K562 (cell line): ENCODE data around the gene PSAP. TPM values are rescaled to one million over a fixed set of nuclear protein-coding genes. Genes with fewer than 3 reads are reported as not detected.

Experiments used
- ATAC-seq: fragments of 200-7000 bp; cut with Tn5 transposase; 3 replicates; pipeline ENCODE4 v1.9.1; 2020; ENCODE audit warnings: moderate library complexity
- BruUV-seq: library from RNA; stranded (reverse); fragments of 400-500 nt; replicated peaks from 2 replicates; lab custom pipeline; 2021; lab: Mats Ljungman, UMichigan
- CTCF ChIA-PET: fragments of 300-600 bp; formaldehyde crosslinking; extraction: SDS; loops from one replicate; lab custom pipeline; 2021; ENCODE audit warnings: low intra/inter-chr PET ratio; lab: Yijun Ruan, JAX
- POLR2A ChIA-PET: fragments of 300-600, 350-650 bp; sonication (Branson Sonifier 250); formaldehyde crosslinking; extraction: SDS; loops from one replicate; lab custom pipeline; 2021; ENCODE audit warnings: antibody characterized with exemption, inconsistent platforms; lab: Yijun Ruan, JAX
- DNase-seq, 4 experiments: peaks; one replicate each; pipeline versions ENCODE4 v3.0.0 to v3.0.0-alpha.2; 2011 to 2018; ENCODE audit warnings: low spot score in 3 of 4, mixed read lengths in 3 of 4; ENCODE audit errors: extremely low read depth in 1 of 4
- FAIRE-seq: peaks from 2 replicates; lab custom pipeline; 2011; peaks lifted over from hg19 to GRCh38; lab: Jason Lieb, UNC
- H2AFZ ChIP-seq: 2 replicates; pipeline ENCODE4 v1.6.0; 2011; ENCODE audit warnings: low read depth, low read length, control low read depth, inconsistent platforms
- H3K27ac ChIP-seq: fragments of 200-600 bp; 3 replicates; pipeline ENCODE4 v1.8.0; 2011; ENCODE audit warnings: low read depth, mild to moderate bottlenecking, control low read depth, inconsistent platforms, low read length, moderate library complexity, mixed read lengths; ENCODE audit errors: extremely low read depth
- H3K27me3 ChIP-seq, 2 experiments: fragments of 300-600 bp in 1 of 2; 2 replicates in 1 of 2; 3 replicates in 1 of 2; pipeline versions ENCODE4 v1.6.0 to v1.8.0; 2011; ENCODE audit warnings: inconsistent platforms in 2 of 2, low read length in 2 of 2, mild to moderate bottlenecking in 1 of 2, mixed read lengths in 1 of 2, moderate library complexity in 1 of 2; ENCODE audit not compliant: control insufficient read depth in 2 of 2, insufficient read depth in 2 of 2
- H3K36me3 ChIP-seq: fragments of 300-600 bp; 3 replicates; pipeline ENCODE4 v1.8.0; 2011; ENCODE audit warnings: mild to moderate bottlenecking, low read length, inconsistent platforms; ENCODE audit not compliant: control insufficient read depth, insufficient read depth
- H3K4me1 ChIP-seq, 2 experiments: fragments of 200-600 bp in 1 of 2; replicated peaks in 1 of 2; 2 replicates in 1 of 2; 3 replicates in 1 of 2; pipeline versions ENCODE4 v1.5.1 to v1.8.0; 2011; ENCODE audit warnings: inconsistent platforms in 2 of 2, low read length in 2 of 2, mild to moderate bottlenecking in 1 of 2, mixed read lengths in 1 of 2, moderate library complexity in 1 of 2; ENCODE audit not compliant: control insufficient read depth in 2 of 2, insufficient read depth in 2 of 2
- H3K4me2 ChIP-seq: 2 replicates; pipeline ENCODE4 v1.6.1; 2011; ENCODE audit warnings: low read length, control low read depth, inconsistent platforms, mixed read lengths; ENCODE audit not compliant: insufficient read depth
- H3K4me3 ChIP-seq: fragments of 200-600 bp; sonication (generic), shearing (Covaris generic); 2 replicates; pipeline ENCODE4 v1.5.1; 2016; ENCODE audit warnings: control low read depth, inconsistent platforms
- H3K79me2 ChIP-seq: fragments of 200-600 bp; 3 replicates; pipeline ENCODE4 v1.8.0; 2011; ENCODE audit warnings: low read length, inconsistent platforms; ENCODE audit not compliant: control insufficient read depth, insufficient read depth
- H3K9ac ChIP-seq, 2 experiments: 2 replicates each; pipeline versions ENCODE4 v1.6.0 to v1.6.1; 2011; ENCODE audit warnings: low read depth in 2 of 2, low read length in 2 of 2, control low read depth in 1 of 2, inconsistent platforms in 1 of 2, mild to moderate bottlenecking in 1 of 2, mixed read lengths in 1 of 2; ENCODE audit not compliant: insufficient read depth in 1 of 2
- H3K9me1 ChIP-seq: one replicate; pipeline ENCODE4 v1.6.0; 2011; ENCODE audit warnings: inconsistent platforms, mild to moderate bottlenecking, low read length, moderate library complexity; ENCODE audit not compliant: control insufficient read depth, insufficient read depth
- H3K9me3 ChIP-seq: replicated peaks from 2 replicates; pipeline ENCODE4 v1.5.1; 2011; ENCODE audit warnings: low read depth, low read length, inconsistent platforms; ENCODE audit not compliant: control insufficient read depth, insufficient read depth
- H4K20me1 ChIP-seq: replicated peaks from 2 replicates; pipeline ENCODE4 v1.6.1; 2011; ENCODE audit warnings: low read length, inconsistent platforms, mixed read lengths; ENCODE audit not compliant: control insufficient read depth, insufficient read depth
- BCL6 ChIP-seq: fragments of 250-450 bp; sonication (Bioruptor Pico); IDR thresholded peaks from 2 replicates; pipeline ENCODE4 v1.4.0; 2020
- CEBPG ChIP-seq, 3 experiments: fragments of 200-800 bp in 1 of 3; sonication (Bioruptor generic) in 1 of 3; sonication (generic) in 1 of 3; formaldehyde crosslinking in 1 of 3; IDR thresholded peaks in 2 of 3; conservative IDR thresholded peaks in 1 of 3; 2 replicates each; pipeline versions ENCODE4 v1.6.1 to v1.8.0; 2016 to 2022; ENCODE audit warnings: missing compliant biosample characterization in 2 of 3, missing genetic modification characterization in 2 of 3, mild to moderate bottlenecking in 1 of 3, missing genetic modification reagents in 1 of 3
- CHAMP1 ChIP-seq: fragments of 450-650 bp; IDR thresholded peaks from 2 replicates; pipeline ENCODE4 v1.6.1; 2016; ENCODE audit warnings: mild to moderate bottlenecking
- HLTF ChIP-seq: fragments of 450-650 bp; IDR thresholded peaks from 2 replicates; pipeline ENCODE4 v1.6.1; 2016
- KDM1A ChIP-seq, 2 experiments: fragments of 450-650 bp; IDR thresholded peaks; 2 replicates each; pipeline ENCODE4 v1.6.1; 2016; ENCODE audit warnings: mild to moderate bottlenecking in 2 of 2
- MYNN ChIP-seq, 2 experiments: sonication (generic); formaldehyde crosslinking in 1 of 2; IDR thresholded peaks; 2 replicates each; pipeline versions ENCODE4 v1.5.0 to v1.6.1; 2016 to 2020; ENCODE audit warnings: antibody characterized with exemption in 1 of 2, missing genetic modification reagents in 1 of 2
- PREB ChIP-seq: sonication (generic); formaldehyde crosslinking; IDR thresholded peaks from 2 replicates; pipeline ENCODE4 v1.8.1; 2023; ENCODE audit warnings: mild to moderate bottlenecking, missing genetic modification reagents
- STAG1 ChIP-seq: sonication (generic); formaldehyde crosslinking; IDR thresholded peaks from 2 replicates; pipeline ENCODE4 v1.5.0; 2020; ENCODE audit warnings: missing genetic modification reagents, borderline replicate concordance
- USF2 ChIP-seq: sonication (generic); formaldehyde crosslinking; IDR thresholded peaks from 2 replicates; pipeline ENCODE4 v1.5.0; 2020; ENCODE audit warnings: missing genetic modification reagents
- ZBTB1 ChIP-seq: sonication (generic); formaldehyde crosslinking; IDR thresholded peaks from 2 replicates; pipeline ENCODE4 v1.8.1; 2023; ENCODE audit warnings: missing genetic modification reagents, low read depth, mild to moderate bottlenecking, borderline replicate concordance
- ZNF445 ChIP-seq: fragments of 250-450 bp; sonication (Bioruptor Pico); IDR thresholded peaks from 2 replicates; pipeline ENCODE4 v1.4.0; 2020; ENCODE audit warnings: low read depth, mild to moderate bottlenecking, moderate library complexity
- ZNF830 ChIP-seq: fragments of 250-450 bp; sonication (Bioruptor Pico); IDR thresholded peaks from 2 replicates; pipeline ENCODE4 v1.5.0; 2021; ENCODE audit warnings: mild to moderate bottlenecking
- WGBS: fragments of 100-300 bp; shearing (Covaris generic); methylation state at CpG from one replicate; pipeline ENCODE4 v1.1.6; 2016; ENCODE audit warnings: low coverage, mixed read lengths; ENCODE audit not compliant: insufficient coverage; ENCODE audit errors: missing lambda C conversion rate; 5-methylcytosine and 5-hydroxymethylcytosine counted together
- in situ Hi-C: fragments of 300-500 bp; cut with MboI; formaldehyde crosslinking; loops from 4 replicates; pipeline ENCODE4 v1.15.0; 2018; ENCODE audit warnings: inconsistent platforms, mixed read lengths
- intact Hi-C: fragments of 100-400 bp; cut with micrococcal nuclease; formaldehyde crosslinking; loops from 2 replicates; pipeline ENCODE4 v1.14.2; 2022
- polyA plus RNA-seq, 8 experiments: library from polyadenylated mRNA; depleted of rRNA in 4 of 8; stranded (reverse) in 5 of 8; unstranded in 3 of 8; fragments of >200 nt; fragmentation: Nextera tagmentation in 2 of 8; fragmentation: Illumina TruSeq in 1 of 8; extraction: Ambion mirVana in 2 of 8; extraction: Trizol in 1 of 8; gene quantifications; 2 replicates each; pipeline versions ENCODE4 v1.2.1 to v1.2.3, GENCODE V29; 2011 to 2014; ENCODE audit warnings: inconsistent platforms in 1 of 8, missing spikeins in 1 of 8
- total RNA-seq, 7 experiments: library from RNA; depleted of rRNA in 6 of 7; stranded (reverse); fragments of >200 nt in 6 of 7; fragmentation: Illumina TruSeq in 2 of 7; extraction: Trizol in 2 of 7; gene quantifications; 2 replicates each; pipeline versions ENCODE4 v1.2.1 to v1.2.3, GENCODE V29; 2011 to 2021; ENCODE audit warnings: low replicate concordance in 1 of 7

The PSAP gene
- total and polyA plus RNA-seq, 9 of the 15 experiments (the other 6 are each of a cell fraction or from before 2014, with no cell fraction given) = 245 to 700 (median 429) TPM

GRCh38 chr10:71846816-71847215 is 4.2 kb downstream of the PSAP start (continued):
- no peak for TF ChIP-seq MYNN (IDR thresholded peaks at IDR 0.05)
- no peak for TF ChIP-seq MYNN (CRISPR knock-in tag; IDR thresholded peaks at IDR 0.05)
- TF ChIP-seq ZNF445 (CRISPR knock-in tag) = no peak
- no peak for TF ChIP-seq BCL6 (CRISPR knock-in tag)
- TF ChIP-seq PREB (CRISPR knock-in tag) = no peak
- TF ChIP-seq, all 486 proteins: peak for 0

- H3K9ac ChIP-seq = no peak overlapping the region
- in situ Hi-C loops = no loop called here
- peaks cover 44% of the 10 kb centered on the region for H4K20me1 ChIP-seq
- H2AFZ ChIP-seq = no peak overlapping the region
- BruUV-seq = no TSS peak
- intact Hi-C loops = no loop called here
- H3K4me3 ChIP-seq = no peak overlapping the region
- peaks cover 6% of the 10 kb centered on the region for H3K9me3 ChIP-seq
- CTCF ChIA-PET = no interaction called here
- peak overlapping the region; percentile 4; the same call in 1 of the 3 replicates for H3K27ac ChIP-seq
- no peaks in the 10 kb centered on the region for H3K9me1 ChIP-seq
- no peak overlapping the region for H3K4me2 ChIP-seq
- no peaks in the 10 kb centered on the region for H3K27me3 ChIP-seq
- FAIRE-seq (no peak), DNase-seq (no peak), ATAC-seq (peak; percentile 16; the same call in 2 of the 3 replicates)
- POLR2A ChIA-PET = interaction anchor here (1.9 to 4.2 kb wide), 2 partner anchors 12 to 15 kb away, joined by 6 to 27 read pairs; no protein-coding TSS in a partner anchor
- peaks cover 100% of the 10 kb centered on the region for H3K79me2 ChIP-seq
- H3K4me1 ChIP-seq = peaks cover 20 to 29% of the 10 kb centered on the region in 2 experiments; a peak in 4 of 5 replicates
- WGBS = 69% methylated on average over 11 of the region's 11 CpGs
- H3K36me3 ChIP-seq = peaks cover 35% of the 10 kb centered on the region
- TF ChIP-seq USF2 (CRISPR knock-in tag) = no peak
- no peak for TF ChIP-seq CEBPG (CRISPR knock-in tag; IDR thresholded peaks at IDR 0.05)
- 0 out of 4 replicates have a peak, but pooled peaks of 1 of the 2 experiments have one; percentile 12 for TF ChIP-seq CEBPG (tag; conservative IDR thresholded peaks at IDR 0.05 in 1 of 2, IDR thresholded peaks at IDR 0.05 in 1 of 2)
- 0 out of 2 replicates have a peak, but pooled peaks have one; percentile 17 for TF ChIP-seq CHAMP1
- TF ChIP-seq KDM1A (IDR thresholded peaks at IDR 0.05) = no peak
- no peak for TF ChIP-seq ZBTB1
- TF ChIP-seq HLTF = no peak
- no peak for TF ChIP-seq ZNF830 (CRISPR knock-in tag)
- TF ChIP-seq STAG1 (CRISPR knock-in tag) = no peak
These were observed 5.3 kb downstream of the PSAP start for GRCh38 chr10:71845410-71846405.
